Adrenal gland (tissue), 12 donors: Measurements from ENCODE around the gene ITGB5. TPM values are rescaled to one million over a fixed set of nuclear protein-coding genes. Genes with fewer than 3 reads are reported as not detected.
"Not testable (repeated sequence)": the region's sequence is repeated elsewhere in the genome, so short reads cannot be mapped to it uniquely, and the experiment has no call there.

ENCODE experiments used
- DNase-seq, 7 donors: peaks; one replicate each; pipeline ENCODE4 v3.0.0-alpha.2; 2019 to 2020
- H3K27ac ChIP-seq, 5 donors: fragments of 200-600 bp; sonication (generic) in 4 of 5; 1 replicate in 3 of 5; 2 replicates in 2 of 5; pipeline versions ENCODE4 v1.5.1 to v1.8.0; 2016 to 2020; ENCODE audit warnings: mild to moderate bottlenecking in 1 of 5
- H3K27me3 ChIP-seq: fragments of 200-600 bp; 2 replicates; pipeline ENCODE4 v1.8.0; 2021
- H3K36me3 ChIP-seq, 2 donors: fragments of 200-600 bp; replicated peaks in 1 of 2; 1 replicate in 1 of 2; 2 replicates in 1 of 2; pipeline versions ENCODE4 v1.5.1 to v1.8.0; 2018 to 2022
- H3K4me1 ChIP-seq, 2 donors: fragments of 200-600 bp; replicated peaks in 1 of 2; 1 replicate in 1 of 2; 2 replicates in 1 of 2; pipeline versions ENCODE4 v1.5.1 to v1.8.0; 2018 to 2021
- H3K4me3 ChIP-seq, 4 donors: fragments of 200-600 bp; sonication (generic) in 3 of 4; one replicate each; pipeline ENCODE4 v1.5.1; 2016 to 2018
- H3K9me3 ChIP-seq, 3 donors: fragments of 200-600 bp; sonication (generic) in 1 of 3; replicated peaks in 1 of 3; 1 replicate in 2 of 3; 2 replicates in 1 of 3; pipeline versions ENCODE4 v1.5.1 to v1.8.0; 2016 to 2021
- CTCF ChIP-seq, 6 experiments: fragments of 450-650 bp in 4 of 6; fragments of 200-600 bp in 2 of 6; sonication (generic) in 1 of 6; IDR thresholded peaks; 1 replicate in 5 of 6; 2 replicates in 1 of 6; pipeline versions ENCODE4 v1.5.1 to v1.8.0; 2016 to 2021; ENCODE audit warnings: antibody characterized with exemption in 6 of 6, mild to moderate bottlenecking in 2 of 6, moderate library complexity in 1 of 6
- POLR2A ChIP-seq, 2 donors: fragments of 450-650 bp; IDR thresholded peaks; one replicate each; pipeline ENCODE4 v1.6.1; 2017; ENCODE audit warnings: antibody characterized with exemption in 2 of 2, mild to moderate bottlenecking in 2 of 2, moderate library complexity in 1 of 2
- WGBS, 4 donors: extraction: QIAGEN DNeasy Blood & Tissue Kit in 2 of 4; methylation state at CpG; one replicate each; pipeline versions ENCODE4 v1.1.5 to v1.1.7; 2013 to 2017; 5-methylcytosine and 5-hydroxymethylcytosine counted together
- intact Hi-C, 2 donors: fragments of 100-400 bp; cut with DNase I; formaldehyde crosslinking; loops; one replicate each; pipeline versions ENCODE4 v1.14.1 to v1.15.0; 2022 to 2023
- polyA plus RNA-seq, 3 donors: library from polyadenylated mRNA; stranded (reverse); fragments of 200-250 nt in 2 of 3; fragments of 350-450 nt in 1 of 3; fragmentation: Illumina TruSeq in 1 of 3; extraction: RNeasy Lipid Tissue Mini Kit (QIAGEN cat#74804) in 1 of 3; gene quantifications; one replicate each; pipeline ENCODE4 v1.2.3, GENCODE V29; 2013 to 2014
- total RNA-seq, 9 donors: library from RNA; depleted of rRNA in 4 of 9; stranded (reverse); fragments of >200 nt in 4 of 9; fragments of 120-200 nt in 1 of 9; fragmentation: NEBNext Ultra II Directional in 1 of 9; extraction: Animal tissue kit (Norgen Biotek cat#: 25700) in 1 of 9; gene quantifications; one replicate each; pipeline versions ENCODE4 v1.1.0 to v1.2.4, GENCODE V29; 2013 to 2023
- donor health status: healthy with polysubstance abuse.
- donor health status: Bipolar disorder and iron deficiency.
- donor health status: DM: yes; HTN: yes; CAD: no.
- donor health status: DM: no; HTN: no; CAD: no.
- donor health status: DM: no; HTN: no; CAD: no.
- donor health status: DM: yes; HTN: yes; CAD: no.

ITGB5 gene
- total and polyA plus RNA-seq, 12 donors, result 9.4 to 404 (median 94.8) TPM

DNA sequence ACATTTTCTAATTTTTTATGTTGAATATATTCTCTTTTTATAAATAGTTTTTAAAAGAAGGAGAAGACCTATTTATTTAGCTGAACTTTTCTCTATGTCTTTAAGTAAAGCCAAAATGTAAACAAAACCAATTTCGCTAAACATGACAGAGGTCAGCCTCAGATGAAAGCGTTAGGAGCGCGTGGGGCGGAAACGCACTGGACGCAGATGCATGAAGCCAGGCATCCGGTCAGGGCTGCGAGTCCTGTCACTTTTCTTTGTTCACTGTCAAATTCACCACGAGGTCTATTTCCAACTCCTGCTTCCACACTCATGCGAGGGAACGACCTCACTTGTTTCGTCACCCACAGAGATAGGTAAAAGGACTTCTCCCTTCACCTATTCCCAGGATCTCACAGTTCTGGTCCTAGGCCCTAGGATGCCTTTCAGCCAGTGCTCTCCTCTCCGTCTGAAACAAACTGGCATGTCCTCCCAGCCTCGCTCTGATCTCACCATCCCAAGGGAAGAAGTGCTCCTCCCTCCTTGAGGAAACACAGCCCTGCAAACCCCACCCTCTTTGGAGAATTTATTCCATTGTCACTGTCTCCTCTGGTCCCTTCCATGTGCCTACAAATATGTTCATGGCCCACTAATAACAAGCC lies 57.9 kb downstream of the ITGB5 start:
- no peak for DNase-seq
- no peaks in the 10 kb centered on the region for H3K27me3 ChIP-seq
- intact Hi-C loops, result no loop called here
- WGBS, 4 donors, result 84 to 91% (median 87%) methylated on average over 15 of the region's 15 CpGs
- peaks cover 9 to 40% of the 10 kb centered on the region in 2 donors for H3K4me1 ChIP-seq
- H3K36me3 ChIP-seq, result no peaks in the 10 kb centered on the region
- TF ChIP-seq CTCF (IDR thresholded peaks at IDR 0.05), result no peak
- no peak for TF ChIP-seq POLR2A (IDR thresholded peaks at IDR 0.05)
- peak overlapping the region in 3 of 5 donors; percentile 29 to 53 (median 35) for H3K27ac ChIP-seq
- no peak overlapping the region for H3K4me3 ChIP-seq
- no peaks in the 10 kb centered on the region for H3K9me3 ChIP-seq

DNA sequence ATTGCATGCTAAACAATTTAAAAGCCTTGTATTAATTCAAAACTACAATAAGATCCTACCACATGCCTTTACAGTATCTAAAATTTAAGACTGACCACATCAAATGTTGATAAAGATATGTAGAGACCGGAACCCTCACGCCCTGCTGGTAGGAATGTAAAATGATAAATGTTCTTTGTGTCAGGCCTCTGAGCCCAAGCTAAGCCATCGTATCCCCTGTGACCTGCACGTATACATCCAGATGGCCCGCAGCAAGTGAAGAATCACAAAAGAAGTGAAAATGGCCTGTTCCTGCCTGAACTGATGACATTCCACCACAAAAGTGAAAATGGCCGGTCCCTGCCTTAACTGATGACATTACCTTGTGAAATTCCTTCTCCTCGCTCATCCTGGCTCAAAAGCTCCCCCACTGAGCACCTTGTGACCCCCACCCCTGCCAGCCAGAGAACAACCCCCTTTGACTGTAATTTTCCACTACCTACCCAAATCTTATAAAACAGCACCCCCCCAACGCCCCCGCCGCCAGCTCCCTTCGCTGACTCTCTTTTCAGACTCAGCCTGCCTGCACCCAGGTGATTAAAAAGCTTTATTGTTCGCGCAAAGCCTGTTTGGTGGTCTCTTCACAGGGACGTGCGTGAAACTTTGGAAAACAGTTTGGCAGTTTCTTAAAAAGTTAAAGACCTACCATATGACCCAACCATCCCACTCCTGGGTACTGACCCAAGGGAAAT lies 59.5 kb downstream of the ITGB5 start:
- H3K27ac ChIP-seq, DNase-seq: not testable (repeated sequence)
- H3K4me1 ChIP-seq, result peaks cover 9 to 27% of the 10 kb centered on the region in 2 donors

GRCh38 chr3:124826703-124827102 lies 60.5 kb downstream of the ITGB5 start:
- intact Hi-C loops, result no loop called here
- TF ChIP-seq POLR2A (IDR thresholded peaks at IDR 0.05) (no peak), CTCF (IDR thresholded peaks at IDR 0.05) (no peak)
- WGBS, 4 donors, result 23 to 36% (median 30%) methylated on average over 3 of the region's 3 CpGs
- Histone ChIP-seq H3K36me3 (no peaks in the 10 kb centered on the region), H3K27ac (peak overlapping the region in 2 of 5 donors; percentile 7 to 20), H3K9me3 (no peaks in the 10 kb centered on the region), H3K27me3 (no peaks in the 10 kb centered on the region), H3K4me3 (no peak overlapping the region), H3K4me1 (peaks cover 2 to 18% of the 10 kb centered on the region in 2 donors)
- peak in 4 of 7 donors; percentile 25 to 59 (median 48) for DNase-seq

More for the DNA sequence above, 59.5 kb downstream of the ITGB5 start:
- H3K36me3 ChIP-seq, intact Hi-C loops, H3K9me3 ChIP-seq, H3K27me3 ChIP-seq, H3K4me3 ChIP-seq: not testable (repeated sequence)
- peak in 1 of 6 experiments; percentile 6 for TF ChIP-seq CTCF (IDR thresholded peaks at IDR 0.05)
- 88 to 92% (median 90%) methylated on average over 14 to 15 of the region's 15 CpGs for WGBS, 4 donors

GRCh38 chr3:124824286-124824915 lies 62.8 kb downstream of the ITGB5 start:
- Histone ChIP-seq H3K4me3 (no peak overlapping the region), H3K4me1 (peaks cover 0 to 13% of the 10 kb centered on the region in 2 donors), H3K27me3 (no peaks in the 10 kb centered on the region), H3K36me3 (peaks cover 0 to 5% of the 10 kb centered on the region in 2 donors), H3K9me3 (no peaks in the 10 kb centered on the region), H3K27ac (no peak overlapping the region)
- DNase-seq, result no peak
- 86 to 94% (median 90%) methylated on average over 4 of the region's 4 CpGs for WGBS, 4 donors
- no peak for TF ChIP-seq CTCF (IDR thresholded peaks at IDR 0.05)
- TF ChIP-seq POLR2A (IDR thresholded peaks at IDR 0.05), result no peak
- intact Hi-C loops, result no loop called here
